HepG2 (cell line): ENCODE data around the gene SPOP. TPM values are rescaled to one million over a fixed set of nuclear protein-coding genes. Genes with fewer than 3 reads are reported as not detected.

Experiments
- ATAC-seq: fragments of 200-7000 bp; cut with Tn5 transposase; 3 replicates; pipeline ENCODE4 v1.9.1; 2020; ENCODE audit warnings: mild to moderate bottlenecking, moderate library complexity
- BruUV-seq: library from RNA; stranded (reverse); fragments of 400-500 nt; replicated peaks from 2 replicates; lab custom pipeline; 2021; lab: Mats Ljungman, UMichigan
- CTCF ChIA-PET: fragments of 300-600 bp; formaldehyde crosslinking; extraction: SDS; loops from one replicate; lab custom pipeline; 2021; ENCODE audit warnings: low total read pairs, inconsistent platforms, low intra/inter-chr PET ratio; lab: Yijun Ruan, JAX
- POLR2A ChIA-PET: fragments of 350-600 bp; sonication (Branson Sonifier 250); formaldehyde crosslinking; loops from one replicate; lab custom pipeline; 2020; ENCODE audit warnings: antibody characterized with exemption, inconsistent platforms; lab: Yijun Ruan, JAX
- DNase-seq: peaks from one replicate; pipeline ENCODE4 v3.0.0-alpha.2; 2015; ENCODE audit warnings: low spot score
- FAIRE-seq: peaks from 3 replicates; lab custom pipeline; 2011; peaks lifted over from hg19 to GRCh38; lab: Jason Lieb, UNC
- H2AFZ ChIP-seq: one replicate; pipeline ENCODE4 v1.6.1; 2011; ENCODE audit warnings: low read length, inconsistent platforms
- H3K27ac ChIP-seq: fragments of 300-600 bp; 3 replicates; pipeline ENCODE4 v1.8.0; 2011; ENCODE audit warnings: mixed run types, mild to moderate bottlenecking, mixed read lengths, low read length, inconsistent platforms; ENCODE audit not compliant: insufficient read depth; ENCODE audit errors: extremely low read length
- H3K27me3 ChIP-seq, 2 experiments: fragments of 200-600 bp in 1 of 2; 2 replicates in 1 of 2; 3 replicates in 1 of 2; pipeline versions ENCODE4 v1.6.0 to v1.8.0; 2011; ENCODE audit warnings: low read length in 2 of 2, mild to moderate bottlenecking in 2 of 2, moderate library complexity in 2 of 2, inconsistent platforms in 1 of 2; ENCODE audit not compliant: insufficient read depth in 2 of 2, control insufficient read depth in 1 of 2
- H3K36me3 ChIP-seq, 2 experiments: fragments of 200-600 bp in 1 of 2; replicated peaks in 1 of 2; 2 replicates in 1 of 2; 3 replicates in 1 of 2; pipeline versions ENCODE4 v1.5.1 to v1.8.0; 2011; ENCODE audit warnings: low read length in 2 of 2, inconsistent platforms in 1 of 2; ENCODE audit not compliant: insufficient read depth in 2 of 2, control insufficient read depth in 1 of 2
- H3K4me1 ChIP-seq: 2 replicates; pipeline ENCODE4 v1.5.1; 2012; ENCODE audit warnings: low read length, inconsistent platforms; ENCODE audit not compliant: insufficient read depth
- H3K4me2 ChIP-seq: 2 replicates; pipeline ENCODE4 v1.6.0; 2011; ENCODE audit warnings: low read depth, low read length, inconsistent platforms
- H3K4me3 ChIP-seq, 3 experiments: fragments of 200-600 bp in 1 of 3; sonication (generic), shearing (Covaris generic) in 1 of 3; replicated peaks in 1 of 3; 2 replicates each; pipeline ENCODE4 v1.5.1; 2011 to 2016; ENCODE audit warnings: low read length in 3 of 3, inconsistent platforms in 2 of 3, low read depth in 2 of 3, mild to moderate bottlenecking in 2 of 3, control low read depth in 1 of 3, mixed read lengths in 1 of 3; ENCODE audit not compliant: insufficient read depth in 1 of 3
- H3K79me2 ChIP-seq: one replicate; pipeline ENCODE4 v1.6.1; 2011; ENCODE audit warnings: low read length, inconsistent platforms; ENCODE audit not compliant: insufficient read depth
- H3K9ac ChIP-seq: 2 replicates; pipeline ENCODE4 v1.6.0; 2011; ENCODE audit warnings: mild to moderate bottlenecking, low read depth, low read length, inconsistent platforms; ENCODE audit not compliant: insufficient read depth
- H3K9me3 ChIP-seq: 2 replicates; pipeline ENCODE4 v1.5.1; 2012; ENCODE audit warnings: mild to moderate bottlenecking, low read length
- H4K20me1 ChIP-seq: 2 replicates; pipeline ENCODE4 v1.6.0; 2011; ENCODE audit warnings: inconsistent platforms, mild to moderate bottlenecking, low read length, moderate library complexity; ENCODE audit not compliant: insufficient read depth
- ATF1 ChIP-seq: IDR thresholded peaks from 2 replicates; pipeline ENCODE4 v1.6.1; 2016; ENCODE audit warnings: mild to moderate bottlenecking, control low read depth
- CHD4 ChIP-seq: fragments of 200-600 bp; sonication (generic); IDR thresholded peaks from 2 replicates; pipeline ENCODE4 v1.7.0; 2017; ENCODE audit warnings: mild to moderate bottlenecking, low read length, borderline replicate concordance
- KDM2A ChIP-seq: sonication (generic); formaldehyde crosslinking; IDR thresholded peaks from 2 replicates; pipeline ENCODE4 v1.4.0; 2020; ENCODE audit warnings: low read depth, missing genetic modification reagents, borderline replicate concordance
- MED8 ChIP-seq: sonication (generic); formaldehyde crosslinking; IDR thresholded peaks from 2 replicates; pipeline ENCODE4 v1.8.1; 2023; ENCODE audit warnings: mild to moderate bottlenecking, missing genetic modification reagents; ENCODE audit not compliant: insufficient replicate concordance
- MTA3 ChIP-seq: sonication (generic); formaldehyde crosslinking; IDR thresholded peaks from 2 replicates; pipeline ENCODE4 v1.4.0; 2020; ENCODE audit warnings: missing genetic modification reagents
- PLRG1 ChIP-seq: fragments of 450-650 bp; conservative IDR thresholded peaks from 2 replicates; pipeline ENCODE4 v1.6.1; 2016
- RBFOX2 ChIP-seq: fragments of 200-400 bp; formaldehyde crosslinking; IDR thresholded peaks from 2 replicates; pipeline ENCODE4 v1.6.1; 2017; ENCODE audit warnings: low read depth, mild to moderate bottlenecking, low read length
- TCF7L2 ChIP-seq: IDR thresholded peaks from 2 replicates; pipeline ENCODE4 v1.6.1; 2011; ENCODE audit warnings: mild to moderate bottlenecking, low read depth, low read length, moderate library complexity
- ZBTB49 ChIP-seq: sonication (generic); formaldehyde crosslinking; IDR thresholded peaks from 2 replicates; pipeline ENCODE4 v1.4.0; 2020; ENCODE audit warnings: missing genetic modification reagents, borderline replicate concordance
- ZFAT ChIP-seq: sonication (generic); formaldehyde crosslinking; conservative IDR thresholded peaks from 2 replicates; pipeline ENCODE4 v1.8.1; 2023; ENCODE audit warnings: missing genetic modification reagents, inconsistent platforms
- ZNF749 ChIP-seq: sonication (generic); formaldehyde crosslinking; IDR thresholded peaks from 2 replicates; pipeline ENCODE4 v1.8.0; 2022; ENCODE audit warnings: mild to moderate bottlenecking, missing genetic modification reagents, moderate library complexity, borderline replicate concordance
- ZNF83 ChIP-seq: sonication (generic); formaldehyde crosslinking; IDR thresholded peaks from 2 replicates; pipeline ENCODE4 v1.4.0; 2020; ENCODE audit warnings: missing genetic modification reagents, mild to moderate bottlenecking, borderline replicate concordance
- WGBS: methylation state at CpG from one replicate; pipeline ENCODE4 v1.1.6; 2017; ENCODE audit warnings: low lambda C conversion rate; 5-methylcytosine and 5-hydroxymethylcytosine counted together
- in situ Hi-C: cut with HindIII; loops from 2 replicates; pipeline ENCODE4 v1.10.0; 2017; ENCODE audit warnings: low pct_unique_long_range_greater_than_20kb; ENCODE audit not compliant: extremely low pct_ligation_motif_present
- intact Hi-C: fragments of 100-400 bp; cut with micrococcal nuclease; formaldehyde crosslinking; loops from one replicate; pipeline ENCODE4 v1.10.0; 2022; ENCODE audit not compliant: unreplicated experiment
- polyA plus RNA-seq, 8 experiments: library from polyadenylated mRNA; depleted of rRNA in 3 of 8; stranded (reverse) in 7 of 8; unstranded in 1 of 8; fragments of >200 nt; fragmentation: Illumina TruSeq in 4 of 8; extraction: Trizol in 4 of 8; gene quantifications; 2 replicates each; pipeline versions ENCODE4 v1.2.1 to v1.2.3, GENCODE V29; 2011 to 2016; ENCODE audit warnings: low read depth in 4 of 8, missing spikeins in 1 of 8, mixed read lengths in 1 of 8; ENCODE audit not compliant: insufficient read depth in 1 of 8
- total RNA-seq, 5 experiments: library from RNA; depleted of rRNA; stranded (reverse); fragments of >200 nt; fragmentation: Illumina TruSeq; extraction: Trizol; gene quantifications; 2 replicates each; pipeline ENCODE4 v1.2.3, GENCODE V29; 2016; ENCODE audit warnings: low read depth in 1 of 5
- TF ChIP-seq, protein P1 (sequence below): sonication (generic); formaldehyde crosslinking; IDR thresholded peaks from 2 replicates; pipeline ENCODE4 v1.5.0; 2020; ENCODE audit warnings: missing genetic modification reagents, mild to moderate bottlenecking, borderline replicate concordance
- TF ChIP-seq, protein P2 (sequence below): sonication (generic); formaldehyde crosslinking; IDR thresholded peaks from 2 replicates; pipeline ENCODE4 v1.9.0; 2022; ENCODE audit warnings: low read depth, missing genetic modification reagents

Gene SPOP
- total and polyA plus RNA-seq, 2 of the 13 experiments (the other 11 are each of a cell fraction or from before 2014, with no cell fraction given): 52.8 to 60.8 TPM

DNA sequence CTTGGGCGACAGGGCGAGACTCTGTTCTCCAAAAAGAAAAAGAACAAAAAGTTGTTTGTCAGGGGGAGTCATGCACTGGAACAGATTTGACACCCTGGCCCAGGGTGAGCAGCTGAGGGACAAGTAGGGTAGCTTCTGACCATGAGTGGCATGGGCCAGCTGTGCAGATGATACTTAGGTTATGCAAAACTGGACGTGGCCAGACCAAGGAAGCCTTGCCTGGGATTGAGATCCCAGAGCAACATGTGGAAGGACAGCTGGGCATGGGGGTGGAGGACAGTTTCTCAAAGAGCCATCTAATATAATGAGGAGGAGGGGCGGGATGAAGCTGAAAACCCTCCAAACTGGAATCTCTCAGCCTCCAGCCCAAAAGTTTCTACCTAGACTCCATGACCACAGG, 49.5 kb upstream of the SPOP start:
- Histone ChIP-seq H2AFZ (no peak overlapping the region), H3K27ac (no peak overlapping the region), H3K27me3 (no peaks in the 10 kb centered on the region), H4K20me1 (no peaks in the 10 kb centered on the region), H3K4me2 (no peak overlapping the region), H3K79me2 (no peaks in the 10 kb centered on the region), H3K4me1 (no peaks in the 10 kb centered on the region), H3K4me3 (no peak overlapping the region), H3K9me3 (no peaks in the 10 kb centered on the region), H3K9ac (no peak overlapping the region), H3K36me3 (peaks cover 3 to 17% of the 10 kb centered on the region in 2 experiments; a peak in 4 of 5 replicates)
- CTCF ChIA-PET: no interaction called here
- intact Hi-C loops: no loop called here
- TF ChIP-seq MED8 (CRISPR knock-in tag) (no peak), ZNF83 (CRISPR knock-in tag) (no peak), ZNF749 (no peak), TCF7L2 (no peak), ATF1 (CRISPR knock-in tag) (no peak), KDM2A (CRISPR knock-in tag) (no peak)
- FAIRE-seq (no peak), DNase-seq (no peak), ATAC-seq (no peak)
- BruUV-seq: no TSS peak
- 98% methylated on average over 4 of the region's 4 CpGs for WGBS
- POLR2A ChIA-PET: no interaction called here
- in situ Hi-C loops: no loop called here

DNA sequence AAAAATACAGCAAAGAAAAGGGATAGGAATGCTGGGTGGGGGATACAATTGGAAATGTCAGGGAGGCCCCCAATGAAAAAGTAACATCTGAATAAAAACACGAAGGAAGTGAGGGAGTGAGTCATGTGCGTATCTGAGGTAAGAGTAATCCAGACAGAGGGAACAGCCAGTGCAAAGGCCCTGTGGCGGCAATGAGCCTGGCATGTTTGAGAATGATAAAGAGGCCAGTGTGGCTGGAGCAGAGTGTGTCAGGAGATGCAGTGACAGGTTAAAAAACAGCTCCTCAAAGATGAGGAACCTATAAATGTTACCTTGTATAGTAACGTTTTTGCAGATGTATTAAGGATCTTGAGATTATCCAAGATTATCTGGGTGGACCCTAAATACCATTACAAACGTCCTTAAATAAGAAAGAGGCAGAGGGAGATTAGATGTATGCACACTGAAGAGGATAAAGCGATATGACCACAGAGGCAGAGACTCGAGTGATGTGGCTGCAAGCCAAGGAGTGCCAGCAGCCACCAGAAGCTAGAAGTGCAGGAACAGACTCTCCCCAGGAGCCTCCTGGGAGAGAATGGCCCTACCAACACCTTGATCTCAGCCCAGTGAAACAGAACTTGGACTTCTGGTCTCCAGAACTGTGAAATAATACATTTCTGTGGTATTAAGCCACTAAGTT, 47.7 kb upstream of the SPOP start:
- Histone ChIP-seq H2AFZ (no peak overlapping the region), H3K4me2 (no peak overlapping the region), H3K9me3 (no peaks in the 10 kb centered on the region), H3K4me1 (no peaks in the 10 kb centered on the region), H3K27me3 (no peaks in the 10 kb centered on the region), H3K4me3 (no peak overlapping the region), H3K79me2 (no peaks in the 10 kb centered on the region), H3K9ac (no peak overlapping the region), H4K20me1 (no peaks in the 10 kb centered on the region), H3K36me3 (peaks cover 5 to 21% of the 10 kb centered on the region in 2 experiments), H3K27ac (no peak overlapping the region)
- ChIA-PET CTCF (no interaction called here), POLR2A (no interaction called here)
- intact Hi-C loops (no loop called here), in situ Hi-C loops (no loop called here)
- BruUV-seq: no TSS peak
- 87% methylated on average over 7 of the region's 7 CpGs for WGBS
- FAIRE-seq (no peak), DNase-seq (no peak), ATAC-seq (no peak)
- TF ChIP-seq, protein P1, sequence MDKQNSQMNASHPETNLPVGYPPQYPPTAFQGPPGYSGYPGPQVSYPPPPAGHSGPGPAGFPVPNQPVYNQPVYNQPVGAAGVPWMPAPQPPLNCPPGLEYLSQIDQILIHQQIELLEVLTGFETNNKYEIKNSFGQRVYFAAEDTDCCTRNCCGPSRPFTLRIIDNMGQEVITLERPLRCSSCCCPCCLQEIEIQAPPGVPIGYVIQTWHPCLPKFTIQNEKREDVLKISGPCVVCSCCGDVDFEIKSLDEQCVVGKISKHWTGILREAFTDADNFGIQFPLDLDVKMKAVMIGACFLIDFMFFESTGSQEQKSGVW (CRISPR knock-in tag): no peak
- no peak for TF ChIP-seq ZBTB49 (CRISPR knock-in tag)
- TF ChIP-seq CHD4: no peak
- no peak for TF ChIP-seq RBFOX2
- TF ChIP-seq MTA3 (CRISPR knock-in tag): no peak
- no peak for TF ChIP-seq ZFAT (CRISPR knock-in tag)
- TF ChIP-seq, protein P2, sequence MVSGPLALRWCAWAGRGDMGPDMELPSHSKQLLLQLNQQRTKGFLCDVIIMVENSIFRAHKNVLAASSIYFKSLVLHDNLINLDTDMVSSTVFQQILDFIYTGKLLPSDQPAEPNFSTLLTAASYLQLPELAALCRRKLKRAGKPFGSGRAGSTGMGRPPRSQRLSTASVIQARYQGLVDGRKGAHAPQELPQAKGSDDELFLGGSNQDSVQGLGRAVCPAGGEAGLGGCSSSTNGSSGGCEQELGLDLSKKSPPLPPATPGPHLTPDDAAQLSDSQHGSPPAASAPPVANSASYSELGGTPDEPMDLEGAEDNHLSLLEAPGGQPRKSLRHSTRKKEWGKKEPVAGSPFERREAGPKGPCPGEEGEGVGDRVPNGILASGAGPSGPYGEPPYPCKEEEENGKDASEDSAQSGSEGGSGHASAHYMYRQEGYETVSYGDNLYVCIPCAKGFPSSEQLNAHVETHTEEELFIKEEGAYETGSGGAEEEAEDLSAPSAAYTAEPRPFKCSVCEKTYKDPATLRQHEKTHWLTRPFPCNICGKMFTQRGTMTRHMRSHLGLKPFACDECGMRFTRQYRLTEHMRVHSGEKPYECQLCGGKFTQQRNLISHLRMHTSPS (CRISPR knock-in tag): no peak
- TF ChIP-seq PLRG1: no peak
